K562 (cell line): ENCODE results near the gene SEMA3A. TPM values are rescaled to one million over a fixed set of nuclear protein-coding genes. Genes with fewer than 3 reads are reported as not detected.
A peak's percentile ranks its signal among the peaks of the same experiment; 100 is the strongest.
"Not testable (repeated sequence)": the region's sequence is repeated elsewhere in the genome, so short reads cannot be mapped to it uniquely, and the experiment has no call there.

ENCODE experiments used
- ATAC-seq: fragments of 200-7000 bp; cut with Tn5 transposase; 3 replicates; pipeline ENCODE4 v1.9.1; 2020; ENCODE audit warnings: moderate library complexity
- BruUV-seq: library from RNA; stranded (reverse); fragments of 400-500 nt; replicated peaks from 2 replicates; lab custom pipeline; 2021; lab: Mats Ljungman, UMichigan
- CTCF ChIA-PET: fragments of 300-600 bp; formaldehyde crosslinking; extraction: SDS; loops from one replicate; lab custom pipeline; 2021; ENCODE audit warnings: low intra/inter-chr PET ratio; lab: Yijun Ruan, JAX
- POLR2A ChIA-PET: fragments of 300-600, 350-650 bp; sonication (Branson Sonifier 250); formaldehyde crosslinking; extraction: SDS; loops from one replicate; lab custom pipeline; 2021; ENCODE audit warnings: antibody characterized with exemption, inconsistent platforms; lab: Yijun Ruan, JAX
- DNase-seq, 4 experiments: peaks; one replicate each; pipeline versions ENCODE4 v3.0.0 to v3.0.0-alpha.2; 2011 to 2018; ENCODE audit warnings: low spot score in 3 of 4, mixed read lengths in 3 of 4; ENCODE audit errors: extremely low read depth in 1 of 4
- FAIRE-seq: peaks from 2 replicates; lab custom pipeline; 2011; peaks lifted over from hg19 to GRCh38; lab: Jason Lieb, UNC
- H2AFZ ChIP-seq: 2 replicates; pipeline ENCODE4 v1.6.0; 2011; ENCODE audit warnings: low read depth, low read length, control low read depth, inconsistent platforms
- H3K27ac ChIP-seq: fragments of 200-600 bp; 3 replicates; pipeline ENCODE4 v1.8.0; 2011; ENCODE audit warnings: low read depth, mild to moderate bottlenecking, control low read depth, inconsistent platforms, low read length, moderate library complexity, mixed read lengths; ENCODE audit errors: extremely low read depth
- H3K27me3 ChIP-seq, 2 experiments: fragments of 300-600 bp in 1 of 2; 2 replicates in 1 of 2; 3 replicates in 1 of 2; pipeline versions ENCODE4 v1.6.0 to v1.8.0; 2011; ENCODE audit warnings: inconsistent platforms in 2 of 2, low read length in 2 of 2, mild to moderate bottlenecking in 1 of 2, mixed read lengths in 1 of 2, moderate library complexity in 1 of 2; ENCODE audit not compliant: control insufficient read depth in 2 of 2, insufficient read depth in 2 of 2
- H3K36me3 ChIP-seq: fragments of 300-600 bp; 3 replicates; pipeline ENCODE4 v1.8.0; 2011; ENCODE audit warnings: mild to moderate bottlenecking, low read length, inconsistent platforms; ENCODE audit not compliant: control insufficient read depth, insufficient read depth
- H3K4me1 ChIP-seq, 2 experiments: fragments of 200-600 bp in 1 of 2; replicated peaks in 1 of 2; 2 replicates in 1 of 2; 3 replicates in 1 of 2; pipeline versions ENCODE4 v1.5.1 to v1.8.0; 2011; ENCODE audit warnings: inconsistent platforms in 2 of 2, low read length in 2 of 2, mild to moderate bottlenecking in 1 of 2, mixed read lengths in 1 of 2, moderate library complexity in 1 of 2; ENCODE audit not compliant: control insufficient read depth in 2 of 2, insufficient read depth in 2 of 2
- H3K4me2 ChIP-seq: 2 replicates; pipeline ENCODE4 v1.6.1; 2011; ENCODE audit warnings: low read length, control low read depth, inconsistent platforms, mixed read lengths; ENCODE audit not compliant: insufficient read depth
- H3K4me3 ChIP-seq: fragments of 200-600 bp; sonication (generic), shearing (Covaris generic); 2 replicates; pipeline ENCODE4 v1.5.1; 2016; ENCODE audit warnings: control low read depth, inconsistent platforms
- H3K79me2 ChIP-seq: fragments of 200-600 bp; 3 replicates; pipeline ENCODE4 v1.8.0; 2011; ENCODE audit warnings: low read length, inconsistent platforms; ENCODE audit not compliant: control insufficient read depth, insufficient read depth
- H3K9ac ChIP-seq, 2 experiments: 2 replicates each; pipeline versions ENCODE4 v1.6.0 to v1.6.1; 2011; ENCODE audit warnings: low read depth in 2 of 2, low read length in 2 of 2, control low read depth in 1 of 2, inconsistent platforms in 1 of 2, mild to moderate bottlenecking in 1 of 2, mixed read lengths in 1 of 2; ENCODE audit not compliant: insufficient read depth in 1 of 2
- H3K9me1 ChIP-seq: one replicate; pipeline ENCODE4 v1.6.0; 2011; ENCODE audit warnings: inconsistent platforms, mild to moderate bottlenecking, low read length, moderate library complexity; ENCODE audit not compliant: control insufficient read depth, insufficient read depth
- H3K9me3 ChIP-seq: replicated peaks from 2 replicates; pipeline ENCODE4 v1.5.1; 2011; ENCODE audit warnings: low read depth, low read length, inconsistent platforms; ENCODE audit not compliant: control insufficient read depth, insufficient read depth
- H4K20me1 ChIP-seq: replicated peaks from 2 replicates; pipeline ENCODE4 v1.6.1; 2011; ENCODE audit warnings: low read length, inconsistent platforms, mixed read lengths; ENCODE audit not compliant: control insufficient read depth, insufficient read depth
- FOXA3 ChIP-seq, 2 experiments: fragments of 450-650 bp in 1 of 2; sonication (generic) in 1 of 2; formaldehyde crosslinking; IDR thresholded peaks in 1 of 2; conservative IDR thresholded peaks in 1 of 2; 2 replicates each; pipeline versions ENCODE4 v1.4.0 to v1.8.0; 2020 to 2022; ENCODE audit warnings: mild to moderate bottlenecking in 2 of 2, missing genetic modification reagents in 1 of 2
- KDM5B ChIP-seq: fragments of 200-600 bp; sonication (generic); IDR thresholded peaks from 2 replicates; pipeline ENCODE4 v1.6.1; 2012; ENCODE audit warnings: low read depth, mild to moderate bottlenecking, moderate library complexity, low read length, control low read depth, inconsistent platforms; ENCODE audit not compliant: insufficient replicate concordance
- MAZ ChIP-seq, 2 experiments: fragments of 450-650 bp in 1 of 2; sonication (generic) in 1 of 2; formaldehyde crosslinking; IDR thresholded peaks in 1 of 2; conservative IDR thresholded peaks in 1 of 2; 2 replicates each; pipeline versions ENCODE4 v1.4.0 to v1.5.0; 2020; ENCODE audit warnings: mild to moderate bottlenecking in 1 of 2, missing genetic modification reagents in 1 of 2
- PHF8 ChIP-seq: fragments of 200-600 bp; sonication (generic); IDR thresholded peaks from 2 replicates; pipeline ENCODE4 v1.6.1; 2012; ENCODE audit warnings: mixed run types, mild to moderate bottlenecking, inconsistent platforms, low read length, moderate library complexity, borderline replicate concordance
- RBBP5 ChIP-seq: fragments of 200-600 bp; sonication (generic); IDR thresholded peaks from 2 replicates; pipeline ENCODE4 v1.6.1; 2012; ENCODE audit warnings: borderline replicate concordance, mild to moderate bottlenecking, low read length, control low read depth, inconsistent platforms; ENCODE audit not compliant: insufficient read depth, poor library complexity, severe bottlenecking
- ZFX ChIP-seq: sonication (generic); formaldehyde crosslinking; IDR thresholded peaks from 2 replicates; pipeline ENCODE4 v1.8.0; 2022; ENCODE audit warnings: mild to moderate bottlenecking, missing genetic modification reagents, moderate library complexity
- WGBS: fragments of 100-300 bp; shearing (Covaris generic); methylation state at CpG from one replicate; pipeline ENCODE4 v1.1.6; 2016; ENCODE audit warnings: low coverage, mixed read lengths; ENCODE audit not compliant: insufficient coverage; ENCODE audit errors: missing lambda C conversion rate; 5-methylcytosine and 5-hydroxymethylcytosine counted together
- in situ Hi-C: fragments of 300-500 bp; cut with MboI; formaldehyde crosslinking; loops from 4 replicates; pipeline ENCODE4 v1.15.0; 2018; ENCODE audit warnings: inconsistent platforms, mixed read lengths
- intact Hi-C: fragments of 100-400 bp; cut with micrococcal nuclease; formaldehyde crosslinking; loops from 2 replicates; pipeline ENCODE4 v1.14.2; 2022
- polyA plus RNA-seq, 8 experiments: library from polyadenylated mRNA; depleted of rRNA in 4 of 8; stranded (reverse) in 5 of 8; unstranded in 3 of 8; fragments of >200 nt; fragmentation: Nextera tagmentation in 2 of 8; fragmentation: Illumina TruSeq in 1 of 8; extraction: Ambion mirVana in 2 of 8; extraction: Trizol in 1 of 8; gene quantifications; 2 replicates each; pipeline versions ENCODE4 v1.2.1 to v1.2.3, GENCODE V29; 2011 to 2014; ENCODE audit warnings: inconsistent platforms in 1 of 8, missing spikeins in 1 of 8
- total RNA-seq, 7 experiments: library from RNA; depleted of rRNA in 6 of 7; stranded (reverse); fragments of >200 nt in 6 of 7; fragmentation: Illumina TruSeq in 2 of 7; extraction: Trizol in 2 of 7; gene quantifications; 2 replicates each; pipeline versions ENCODE4 v1.2.1 to v1.2.3, GENCODE V29; 2011 to 2021; ENCODE audit warnings: low replicate concordance in 1 of 7

Gene SEMA3A
- total and polyA plus RNA-seq, 9 of the 15 experiments (the other 6 are each of a cell fraction or from before 2014, with no cell fraction given): 0.36 to 3.0 (median 1.1) TPM

GRCh38 chr7:84062489-84062901, 132.1 kb downstream of the SEMA3A start:
- H3K4me2 ChIP-seq, H3K27me3 ChIP-seq, H3K27ac ChIP-seq, H3K4me1 ChIP-seq, H3K4me3 ChIP-seq, POLR2A ChIA-PET, BruUV-seq, FAIRE-seq, intact Hi-C loops, H3K9ac ChIP-seq, H2AFZ ChIP-seq, in situ Hi-C loops, H4K20me1 ChIP-seq, H3K9me1 ChIP-seq, H3K79me2 ChIP-seq, CTCF ChIA-PET, H3K9me3 ChIP-seq, ATAC-seq, H3K36me3 ChIP-seq, DNase-seq: not testable (repeated sequence)
- TF ChIP-seq ZFX (CRISPR knock-in tag) (peak; percentile 80), KDM5B (peak; percentile 34), FOXA3 (CRISPR knock-in tag; conservative IDR thresholded peaks at IDR 0.05 in 1 of 2, IDR thresholded peaks at IDR 0.05 in 1 of 2) (peak in 1 of 2 experiments; percentile 70; a peak in 1 of 4 replicates), RBBP5 (peak; percentile 38), PHF8 (peak; percentile 51; the same call in 1 of the 2 replicates), MAZ (CRISPR knock-in tag; conservative IDR thresholded peaks at IDR 0.05 in 1 of 2, IDR thresholded peaks at IDR 0.05 in 1 of 2) (peak in 1 of 2 experiments; percentile 24; a peak in 1 of 4 replicates)
- WGBS: under 1% methylated on average over 20 of the region's 28 CpGs
